Spleen (tissue), 7 donors: ENCODE measurements around the gene CCDC102B.

Source experiments
- CTCF ChIP-seq, 11 experiments: fragments of 200-600 bp in 7 of 11; fragments of 450-650 bp in 4 of 11; sonication (generic) in 4 of 11; IDR thresholded peaks in 8 of 11; conservative IDR thresholded peaks in 3 of 11; 1 replicate in 7 of 11; 2 replicates in 4 of 11; pipeline versions ENCODE4 v1.4.0 to v1.8.0; 2016 to 2021; ENCODE audit warnings: antibody characterized with exemption in 11 of 11, inconsistent platforms in 4 of 11, mild to moderate bottlenecking in 1 of 11
- POLR2A ChIP-seq, 3 donors: fragments of 450-650 bp; IDR thresholded peaks; one replicate each; pipeline ENCODE4 v1.5.1; 2017; ENCODE audit warnings: antibody characterized with exemption in 3 of 3, mild to moderate bottlenecking in 1 of 3
- POLR2AphosphoS5 ChIP-seq, 3 donors: sonication (generic); formaldehyde crosslinking; IDR thresholded peaks; one replicate each; pipeline ENCODE4 v1.5.1; 2017; ENCODE audit warnings: antibody characterized with exemption in 3 of 3
- donor health status: DM: no; HTN: no; CAD: no; lungs with moderate emphysema.
- donor health status: DM: no; HTN: no; CAD: no.
- donor health status: DM: no; HTN: no; CAD: no.

DNA sequence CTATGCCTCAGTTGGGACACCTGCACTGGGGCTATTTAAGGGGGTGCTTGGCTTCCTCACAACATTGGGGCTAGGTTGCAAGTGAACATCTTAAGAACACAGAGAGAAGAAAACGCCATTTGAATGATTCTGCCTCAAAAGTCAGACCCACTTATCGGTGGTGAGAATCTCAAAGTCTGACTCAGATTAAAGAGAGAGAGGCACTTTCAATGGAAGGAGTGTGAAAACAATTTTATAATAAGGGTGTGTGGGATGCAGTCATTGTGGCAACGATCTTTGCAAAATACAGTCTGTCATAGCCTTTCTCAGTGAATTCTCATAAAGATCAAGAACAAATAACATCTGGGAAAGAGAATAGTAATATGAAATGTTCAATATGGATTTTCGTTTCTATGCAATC lies 41.8 kb downstream of the CCDC102B start:
- TF ChIP-seq CTCF (IDR thresholded peaks at IDR 0.05 in 8 of 11, conservative IDR thresholded peaks at IDR 0.05 in 3 of 11) (no peak), POLR2AphosphoS5 (IDR thresholded peaks at IDR 0.05) (no peak), POLR2A (IDR thresholded peaks at IDR 0.05) (no peak)
